GM12891 (cell line): ENCODE results near the gene PABPC3.

Source experiments
- PAX5 ChIP-seq: IDR thresholded peaks from 2 replicates; pipeline ENCODE4 v1.6.1; 2011; ENCODE audit warnings: low read length, moderate library complexity, mild to moderate bottlenecking; ENCODE audit not compliant: insufficient read depth, severe bottlenecking
- POLR2A ChIP-seq: IDR thresholded peaks from 2 replicates; pipeline ENCODE4 v1.6.1; 2011; ENCODE audit warnings: low read depth, low read length, control low read depth
- POLR2AphosphoS5 ChIP-seq: IDR thresholded peaks from 2 replicates; pipeline ENCODE4 v1.6.1; 2011; ENCODE audit warnings: low read depth, low read length, control low read depth
- TAF1 ChIP-seq: IDR thresholded peaks from 2 replicates; pipeline ENCODE4 v1.6.1; 2011; ENCODE audit warnings: low read depth, low read length, control low read depth

GRCh38 chr13:25069911-25070310 is 26.0 kb upstream of the PABPC3 start:
- TF ChIP-seq POLR2AphosphoS5, result no peak
- no peak for TF ChIP-seq POLR2A
- TF ChIP-seq TAF1, result no peak
- TF ChIP-seq PAX5, result no peak
